HUES6 (cell line): ENCODE results near the gene HOMER1.
"Not testable (repeated sequence)": the region's sequence is repeated elsewhere in the genome, so short reads cannot be mapped to it uniquely, and the experiment has no call there.

Source experiments
- H3K27ac ChIP-seq: 2 replicates; pipeline ENCODE4 v1.7.0; 2013; ENCODE audit warnings: low read depth, mild to moderate bottlenecking, low read length, inconsistent platforms
- H3K27me3 ChIP-seq: 2 replicates; pipeline ENCODE4 v1.6.1; 2013; ENCODE audit warnings: low read length; ENCODE audit not compliant: control insufficient read depth, insufficient read depth
- H3K36me3 ChIP-seq: 2 replicates; pipeline ENCODE4 v1.6.1; 2013; ENCODE audit warnings: low read length; ENCODE audit not compliant: control insufficient read depth, insufficient read depth
- H3K4me1 ChIP-seq: 2 replicates; pipeline ENCODE4 v1.6.1; 2013; ENCODE audit warnings: low read length; ENCODE audit not compliant: control insufficient read depth, insufficient read depth
- H3K4me3 ChIP-seq: 2 replicates; pipeline ENCODE4 v1.5.1; 2013; ENCODE audit warnings: low read depth, low read length
- H3K9ac ChIP-seq: one replicate; pipeline ENCODE4 v1.6.1; 2013; ENCODE audit warnings: mild to moderate bottlenecking, low read length
- H3K9me3 ChIP-seq: 2 replicates; pipeline ENCODE4 v1.6.1; 2013; ENCODE audit warnings: low read depth, low read length; ENCODE audit not compliant: control insufficient read depth, insufficient read depth

HOMER1 gene

GRCh38 chr5:79385126-79385525 is 128.8 kb downstream of the HOMER1 start:
- H3K36me3 ChIP-seq, H3K4me3 ChIP-seq, H3K4me1 ChIP-seq, H3K27me3 ChIP-seq, H3K9ac ChIP-seq, H3K27ac ChIP-seq, H3K9me3 ChIP-seq: not testable (repeated sequence)

- no peak overlapping the region for H3K27ac ChIP-seq
- no peaks in the 10 kb centered on the region; the same call in 1 of the 2 replicates for H3K36me3 ChIP-seq
- no peaks in the 10 kb centered on the region for H3K9me3 ChIP-seq
- no peak overlapping the region for H3K9ac ChIP-seq
- H3K4me3 ChIP-seq = no peak overlapping the region
- no peaks in the 10 kb centered on the region for H3K4me1 ChIP-seq
- H3K27me3 ChIP-seq = no peaks in the 10 kb centered on the region
These were observed 135.3 kb downstream of the HOMER1 start for GRCh38 chr5:79378510-79379186.

DNA sequence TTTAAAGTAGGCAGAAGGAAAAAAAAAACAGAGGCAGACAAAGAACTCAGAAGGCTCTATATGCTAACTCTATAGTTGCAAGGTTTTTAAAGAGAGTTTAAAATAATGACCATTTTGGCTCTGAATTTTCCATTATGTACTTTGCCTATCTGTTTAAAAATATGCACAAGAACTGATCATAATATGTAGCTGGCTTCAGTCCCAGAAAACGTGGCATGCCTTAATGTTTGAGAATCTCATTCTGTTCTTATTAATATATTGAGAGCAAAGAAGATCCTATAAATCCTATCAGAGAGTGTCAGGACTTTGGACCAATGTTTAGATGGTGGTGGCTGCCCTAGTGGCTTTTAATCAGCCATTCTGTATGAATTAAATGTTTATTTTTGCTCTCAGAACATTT is 156.5 kb downstream of the HOMER1 start:
- no peak overlapping the region for H3K27ac ChIP-seq
- no peak overlapping the region for H3K9ac ChIP-seq
- peaks cover 7% of the 10 kb centered on the region for H3K9me3 ChIP-seq
- H3K4me3 ChIP-seq = no peak overlapping the region
- no peaks in the 10 kb centered on the region for H3K4me1 ChIP-seq
- no peaks in the 10 kb centered on the region for H3K36me3 ChIP-seq
- H3K27me3 ChIP-seq = no peaks in the 10 kb centered on the region

DNA sequence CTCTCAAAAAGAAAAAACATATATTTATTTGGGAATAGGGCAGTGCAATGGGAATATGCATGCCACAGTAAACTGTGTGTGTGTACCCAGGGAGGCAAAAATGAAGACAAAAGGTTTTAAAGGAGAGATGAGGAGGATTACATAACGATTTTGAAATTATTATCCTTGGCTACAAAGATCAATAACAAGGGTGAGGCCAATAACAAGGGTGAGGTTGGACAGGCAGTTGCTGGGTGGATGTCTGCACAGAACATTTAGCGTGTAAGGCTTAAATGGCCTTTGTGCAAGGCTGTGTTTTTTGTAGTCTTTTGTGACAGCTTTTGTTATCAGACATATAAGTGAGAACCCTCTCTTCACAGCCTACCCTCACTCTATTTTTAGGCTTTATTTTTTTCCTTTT is 164.1 kb downstream of the HOMER1 start:
- no peaks in the 10 kb centered on the region for H3K27me3 ChIP-seq
- no peak overlapping the region for H3K9ac ChIP-seq
- no peaks in the 10 kb centered on the region for H3K36me3 ChIP-seq
- H3K27ac ChIP-seq = no peak overlapping the region
- H3K4me1 ChIP-seq = no peaks in the 10 kb centered on the region
- H3K9me3 ChIP-seq = peaks cover 8% of the 10 kb centered on the region
- no peak overlapping the region for H3K4me3 ChIP-seq

- no peak overlapping the region for H3K9ac ChIP-seq
- H3K9me3 ChIP-seq = peaks cover 8% of the 10 kb centered on the region
- no peaks in the 10 kb centered on the region for H3K27me3 ChIP-seq
- H3K4me3 ChIP-seq = no peak overlapping the region
- H3K36me3 ChIP-seq = no peaks in the 10 kb centered on the region
- no peak overlapping the region for H3K27ac ChIP-seq
- H3K4me1 ChIP-seq = no peaks in the 10 kb centered on the region
These were observed 164.9 kb downstream of the HOMER1 start for GRCh38 chr5:79349047-79349446.

GRCh38 chr5:79346420-79346824 is 167.5 kb downstream of the HOMER1 start:
- Histone ChIP-seq H3K36me3 (no peaks in the 10 kb centered on the region), H3K9ac (no peak overlapping the region), H3K27me3 (no peaks in the 10 kb centered on the region), H3K9me3 (no peaks in the 10 kb centered on the region), H3K4me1 (no peaks in the 10 kb centered on the region), H3K4me3 (no peak overlapping the region), H3K27ac (no peak overlapping the region)

DNA sequence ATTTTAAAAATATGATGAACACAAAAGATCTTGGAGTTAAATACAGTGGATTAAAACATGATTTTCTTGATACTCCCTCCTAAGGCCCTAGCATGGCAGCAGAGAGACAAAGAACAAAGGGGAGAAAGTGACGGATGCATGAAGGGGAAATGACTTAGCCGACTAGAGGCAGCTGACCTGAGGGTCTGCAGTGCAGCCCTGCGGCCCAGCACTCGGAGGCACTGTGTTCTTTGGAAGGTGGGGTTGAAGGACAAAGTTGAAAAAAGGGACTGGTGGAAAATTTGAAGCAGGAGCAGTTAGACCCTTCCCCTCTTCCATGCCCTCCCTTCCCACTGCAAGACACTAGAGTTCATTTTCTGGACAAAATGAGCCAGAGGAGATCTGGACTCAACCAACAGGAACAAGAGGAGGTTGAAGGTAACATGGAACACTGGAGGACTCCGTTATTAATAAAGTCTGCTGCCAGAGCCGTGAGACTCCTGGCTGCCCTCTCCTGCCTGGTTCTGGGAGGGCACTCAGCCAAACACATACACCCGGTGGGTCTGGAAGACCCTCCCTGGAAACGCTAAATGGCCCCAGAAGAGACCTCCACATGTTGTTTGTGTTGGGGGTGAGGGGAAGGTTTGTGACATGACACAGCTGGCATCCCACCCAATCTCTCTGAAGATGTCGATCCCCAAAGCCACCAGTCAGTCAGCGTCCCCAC is 179.9 kb downstream of the HOMER1 start:
- Histone ChIP-seq H3K36me3 (no peaks in the 10 kb centered on the region), H3K4me1 (no peaks in the 10 kb centered on the region), H3K9ac (no peak overlapping the region), H3K9me3 (no peaks in the 10 kb centered on the region), H3K27me3 (no peaks in the 10 kb centered on the region), H3K27ac (no peak overlapping the region), H3K4me3 (no peak overlapping the region)

DNA sequence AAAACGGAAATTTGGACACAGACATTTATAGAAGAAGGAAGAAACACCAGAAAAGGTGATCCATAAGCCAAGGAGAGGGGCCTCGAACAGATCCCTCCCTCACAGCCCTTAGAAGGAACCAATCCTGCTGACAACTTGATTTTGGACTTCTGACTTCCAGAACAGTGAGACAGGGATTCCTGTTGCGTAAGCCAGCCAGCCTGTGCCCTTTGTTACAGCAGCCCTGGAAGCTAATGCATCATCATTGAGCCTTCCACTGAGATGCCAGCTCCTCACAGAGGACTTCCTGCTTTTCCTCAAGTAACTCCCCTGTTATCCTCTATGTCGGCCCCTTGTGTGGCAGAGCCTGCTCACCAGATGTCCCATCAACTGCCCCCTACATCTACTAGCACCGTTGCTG is 183.9 kb downstream of the HOMER1 start:
- Histone ChIP-seq H3K9ac (no peak overlapping the region), H3K27ac (no peak overlapping the region), H3K36me3 (no peaks in the 10 kb centered on the region), H3K27me3 (no peaks in the 10 kb centered on the region), H3K4me3 (no peak overlapping the region), H3K4me1 (no peaks in the 10 kb centered on the region), H3K9me3 (no peaks in the 10 kb centered on the region)

DNA sequence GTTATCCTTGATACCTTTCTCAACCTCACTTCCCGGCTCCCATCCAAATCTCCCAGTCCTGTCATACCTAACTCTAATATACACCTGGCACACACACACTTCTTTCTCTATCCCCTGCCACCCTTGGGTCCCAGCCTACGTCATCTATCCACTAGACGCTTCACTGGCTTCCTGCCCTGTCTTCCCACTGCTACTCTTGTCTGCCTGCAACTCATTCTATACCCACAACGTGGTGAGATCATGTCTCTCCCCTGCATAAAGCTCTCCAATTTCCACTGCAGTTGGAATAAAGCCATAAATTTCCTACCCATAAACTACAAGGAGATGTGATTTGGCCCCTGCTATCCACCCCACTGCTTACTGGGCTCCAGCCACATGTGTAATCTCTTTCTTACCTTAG is 184.5 kb downstream of the HOMER1 start:
- Histone ChIP-seq H3K4me3 (no peak overlapping the region), H3K4me1 (no peaks in the 10 kb centered on the region), H3K9ac (no peak overlapping the region), H3K27me3 (no peaks in the 10 kb centered on the region), H3K27ac (no peak overlapping the region), H3K9me3 (no peaks in the 10 kb centered on the region), H3K36me3 (no peaks in the 10 kb centered on the region)
